Measurements from ENCODE around the gene ENDOU.

DNA sequence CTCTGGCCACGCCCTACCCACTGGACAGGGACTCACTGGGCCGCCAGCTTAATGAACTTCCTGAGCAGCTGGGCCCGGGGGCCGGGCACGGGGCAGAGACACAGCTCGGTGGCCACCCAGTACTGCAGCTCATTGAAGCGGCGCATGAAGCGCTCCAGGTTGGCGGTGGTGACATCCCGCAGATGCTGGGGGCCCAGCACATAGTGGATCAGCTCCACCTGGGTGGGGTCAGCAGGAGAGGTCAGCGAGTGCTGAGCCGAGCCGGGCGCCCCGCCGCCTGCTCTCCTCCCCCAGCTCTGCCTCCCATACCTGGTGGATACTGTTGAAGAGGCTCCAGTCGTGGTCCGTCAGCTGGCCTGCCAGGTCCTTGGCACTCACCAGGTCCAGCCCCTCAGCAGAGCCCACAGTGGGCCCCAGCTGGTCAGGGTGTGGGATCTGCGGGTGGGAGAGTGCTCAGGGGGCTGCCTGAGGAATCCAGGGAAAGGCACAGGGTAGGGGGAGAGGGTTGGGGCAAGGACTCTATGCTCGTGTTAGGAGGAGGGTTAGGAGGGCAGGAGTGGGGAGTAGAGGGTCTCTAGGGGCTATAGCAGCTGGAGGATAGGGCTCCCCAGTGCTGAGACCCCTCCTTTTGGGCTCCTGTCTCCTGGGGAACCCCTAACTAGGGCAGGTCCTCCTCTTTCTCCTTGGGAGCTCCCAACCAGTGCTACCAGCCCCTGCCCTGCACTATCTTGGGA, 15.5 kb upstream of the ENDOU start:
- TF ChIP-seq, protein P1, sequence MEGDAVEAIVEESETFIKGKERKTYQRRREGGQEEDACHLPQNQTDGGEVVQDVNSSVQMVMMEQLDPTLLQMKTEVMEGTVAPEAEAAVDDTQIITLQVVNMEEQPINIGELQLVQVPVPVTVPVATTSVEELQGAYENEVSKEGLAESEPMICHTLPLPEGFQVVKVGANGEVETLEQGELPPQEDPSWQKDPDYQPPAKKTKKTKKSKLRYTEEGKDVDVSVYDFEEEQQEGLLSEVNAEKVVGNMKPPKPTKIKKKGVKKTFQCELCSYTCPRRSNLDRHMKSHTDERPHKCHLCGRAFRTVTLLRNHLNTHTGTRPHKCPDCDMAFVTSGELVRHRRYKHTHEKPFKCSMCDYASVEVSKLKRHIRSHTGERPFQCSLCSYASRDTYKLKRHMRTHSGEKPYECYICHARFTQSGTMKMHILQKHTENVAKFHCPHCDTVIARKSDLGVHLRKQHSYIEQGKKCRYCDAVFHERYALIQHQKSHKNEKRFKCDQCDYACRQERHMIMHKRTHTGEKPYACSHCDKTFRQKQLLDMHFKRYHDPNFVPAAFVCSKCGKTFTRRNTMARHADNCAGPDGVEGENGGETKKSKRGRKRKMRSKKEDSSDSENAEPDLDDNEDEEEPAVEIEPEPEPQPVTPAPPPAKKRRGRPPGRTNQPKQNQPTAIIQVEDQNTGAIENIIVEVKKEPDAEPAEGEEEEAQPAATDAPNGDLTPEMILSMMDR (IDR thresholded peaks at IDR 0.05) = no peak
- TF ChIP-seq MYC (IDR thresholded peaks at IDR 0.05; ENCODE audit: borderline replicate concordance, low read length) = no peak
- no peak for TF ChIP-seq POLR2A (IDR thresholded peaks at IDR 0.05; ENCODE audit: low read length)
- TF ChIP-seq CHD4 (IDR thresholded peaks at IDR 0.05; ENCODE audit: borderline replicate concordance) = no peak
- TF ChIP-seq, protein P2, sequence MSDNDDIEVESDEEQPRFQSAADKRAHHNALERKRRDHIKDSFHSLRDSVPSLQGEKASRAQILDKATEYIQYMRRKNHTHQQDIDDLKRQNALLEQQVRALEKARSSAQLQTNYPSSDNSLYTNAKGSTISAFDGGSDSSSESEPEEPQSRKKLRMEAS (IDR thresholded peaks at IDR 0.05) = no peak
- no peak for TF ChIP-seq NR3C1 (IDR thresholded peaks at IDR 0.05)
- TF ChIP-seq CEBPB (IDR thresholded peaks at IDR 0.05) = no peak
- no peak for TF ChIP-seq JUN (IDR thresholded peaks at IDR 0.05)
- no peak for TF ChIP-seq EP300 (IDR thresholded peaks at IDR 0.05)
- TF ChIP-seq, protein P3, sequence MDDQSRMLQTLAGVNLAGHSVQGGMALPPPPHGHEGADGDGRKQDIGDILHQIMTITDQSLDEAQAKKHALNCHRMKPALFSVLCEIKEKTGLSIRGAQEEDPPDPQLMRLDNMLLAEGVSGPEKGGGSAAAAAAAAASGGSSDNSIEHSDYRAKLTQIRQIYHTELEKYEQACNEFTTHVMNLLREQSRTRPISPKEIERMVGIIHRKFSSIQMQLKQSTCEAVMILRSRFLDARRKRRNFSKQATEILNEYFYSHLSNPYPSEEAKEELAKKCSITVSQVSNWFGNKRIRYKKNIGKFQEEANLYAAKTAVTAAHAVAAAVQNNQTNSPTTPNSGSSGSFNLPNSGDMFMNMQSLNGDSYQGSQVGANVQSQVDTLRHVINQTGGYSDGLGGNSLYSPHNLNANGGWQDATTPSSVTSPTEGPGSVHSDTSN (IDR thresholded peaks at IDR 0.05) = no peak
- no peak for TF ChIP-seq EHF (CRISPR knock-in tag; IDR thresholded peaks at IDR 0.05)
- TF ChIP-seq, protein P4, sequence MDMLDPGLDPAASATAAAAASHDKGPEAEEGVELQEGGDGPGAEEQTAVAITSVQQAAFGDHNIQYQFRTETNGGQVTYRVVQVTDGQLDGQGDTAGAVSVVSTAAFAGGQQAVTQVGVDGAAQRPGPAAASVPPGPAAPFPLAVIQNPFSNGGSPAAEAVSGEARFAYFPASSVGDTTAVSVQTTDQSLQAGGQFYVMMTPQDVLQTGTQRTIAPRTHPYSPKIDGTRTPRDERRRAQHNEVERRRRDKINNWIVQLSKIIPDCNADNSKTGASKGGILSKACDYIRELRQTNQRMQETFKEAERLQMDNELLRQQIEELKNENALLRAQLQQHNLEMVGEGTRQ (IDR thresholded peaks at IDR 0.05) = no peak

All from A549 (cell line).